Measurements from ENCODE around the gene MYLK3.

DNA sequence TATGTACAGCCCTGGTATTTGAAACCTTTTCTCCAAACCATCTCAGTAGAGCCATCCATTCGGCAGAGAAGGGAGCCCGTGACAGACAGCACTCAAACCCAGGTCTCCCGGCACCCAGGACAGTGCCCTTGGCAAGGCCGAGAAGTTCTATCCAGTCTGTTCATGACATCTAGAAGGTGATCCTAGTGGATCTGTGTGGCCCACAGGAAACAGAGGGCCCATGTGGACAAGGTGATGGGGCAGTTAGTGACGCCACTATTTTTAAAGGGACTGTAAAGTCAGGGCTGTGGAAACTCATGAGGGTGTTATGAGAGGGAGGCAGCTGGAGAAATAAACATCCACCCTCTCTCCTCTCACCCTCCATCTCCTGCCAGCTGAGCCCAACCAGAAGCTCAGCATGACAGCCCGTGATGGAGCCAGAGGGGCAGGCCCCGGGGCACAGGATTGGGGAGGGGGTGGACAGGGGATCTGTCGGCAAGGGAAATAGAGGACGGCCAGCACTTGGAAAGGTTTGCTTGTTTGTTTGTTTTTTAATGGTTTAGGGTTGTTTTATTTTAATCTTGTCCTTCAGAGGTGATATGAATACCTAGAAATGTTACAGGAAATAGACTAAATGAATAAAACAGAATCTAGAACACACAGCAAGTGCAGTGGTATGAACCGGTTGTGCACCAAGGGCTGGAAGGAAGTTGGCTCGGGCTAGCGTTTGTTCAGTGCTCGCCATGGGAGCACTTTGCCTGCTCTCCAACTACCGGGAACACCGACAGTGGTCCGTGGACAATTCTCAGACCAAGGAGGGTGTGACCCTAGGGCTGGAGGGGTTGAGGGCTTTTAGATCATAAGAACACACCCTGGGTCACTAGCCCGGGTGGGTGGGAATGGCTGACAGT is 17.1 kb downstream of the MYLK3 start:
- TF ChIP-seq, protein P1, sequence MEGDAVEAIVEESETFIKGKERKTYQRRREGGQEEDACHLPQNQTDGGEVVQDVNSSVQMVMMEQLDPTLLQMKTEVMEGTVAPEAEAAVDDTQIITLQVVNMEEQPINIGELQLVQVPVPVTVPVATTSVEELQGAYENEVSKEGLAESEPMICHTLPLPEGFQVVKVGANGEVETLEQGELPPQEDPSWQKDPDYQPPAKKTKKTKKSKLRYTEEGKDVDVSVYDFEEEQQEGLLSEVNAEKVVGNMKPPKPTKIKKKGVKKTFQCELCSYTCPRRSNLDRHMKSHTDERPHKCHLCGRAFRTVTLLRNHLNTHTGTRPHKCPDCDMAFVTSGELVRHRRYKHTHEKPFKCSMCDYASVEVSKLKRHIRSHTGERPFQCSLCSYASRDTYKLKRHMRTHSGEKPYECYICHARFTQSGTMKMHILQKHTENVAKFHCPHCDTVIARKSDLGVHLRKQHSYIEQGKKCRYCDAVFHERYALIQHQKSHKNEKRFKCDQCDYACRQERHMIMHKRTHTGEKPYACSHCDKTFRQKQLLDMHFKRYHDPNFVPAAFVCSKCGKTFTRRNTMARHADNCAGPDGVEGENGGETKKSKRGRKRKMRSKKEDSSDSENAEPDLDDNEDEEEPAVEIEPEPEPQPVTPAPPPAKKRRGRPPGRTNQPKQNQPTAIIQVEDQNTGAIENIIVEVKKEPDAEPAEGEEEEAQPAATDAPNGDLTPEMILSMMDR (IDR thresholded peaks at IDR 0.05), result no peak
- TF ChIP-seq POLR2A (IDR thresholded peaks at IDR 0.05) (no peak), EP300 (IDR thresholded peaks at IDR 0.05) (no peak)
